Stimulated activated CD8-positive, alpha-beta memory T cell treated with anti-CD3 and anti-CD28 coated beads, Interleukin-7, amount 100 ng/mL, for 48 hours (primary cell): ENCODE data around the gene SLC17A4.

Source experiments
- DNase-seq, 2 donors: peaks; one replicate each; pipeline ENCODE4 v3.0.0-alpha.2; 2020; ENCODE audit warnings: low read depth in 1 of 2; ENCODE audit errors: extremely low read depth in 1 of 2

SLC17A4 gene

GRCh38 chr6:25815194-25815593 is 60.7 kb downstream of the SLC17A4 start:
- no peak for DNase-seq

- no peak for DNase-seq
Measured at GRCh38 chr6:25816252-25816651, 61.7 kb downstream of the SLC17A4 start.

- DNase-seq, result no peak
Measured at GRCh38 chr6:25821341-25821740, 66.8 kb downstream of the SLC17A4 start.

- no peak for DNase-seq
Measured at GRCh38 chr6:25829375-25829774, 74.8 kb downstream of the SLC17A4 start.

- no peak for DNase-seq
Measured at GRCh38 chr6:25830458-25830857, 75.9 kb downstream of the SLC17A4 start.
